ENCODE results near the gene MARS1. TPM values are rescaled to one million over a fixed set of nuclear protein-coding genes. Genes with fewer than 3 reads are reported as not detected.
"Not testable (repeated sequence)": the region's sequence is repeated elsewhere in the genome, so short reads cannot be mapped to it uniquely, and the experiment has no call there.

Gene MARS1
- total and polyA plus RNA-seq, 2 experiments from 2014 or later = 266 to 351 TPM

- Mint-ChIP-seq H3K4me3 (no peak overlapping the region), H3K27ac (peak overlapping the region; percentile 60; the same call in 1 of the 2 replicates), H3K9me3 (no peaks in the 10 kb centered on the region; the same call in 2 of the 3 replicates), H3K36me3 (ENCODE audit: low read depth) (peaks cover 74% of the 10 kb centered on the region), H3K27me3 (ENCODE audit: insufficient read depth, low read depth, poor library complexity) (peaks cover 38% of the 10 kb centered on the region), H3K4me1 (peaks cover 33% of the 10 kb centered on the region)
- Histone ChIP-seq H2AFZ (no peak overlapping the region), H3K9me2 (ENCODE audit: insufficient read depth) (no peaks in the 10 kb centered on the region), H3K79me2 (replicated peaks; ENCODE audit: insufficient read depth) (peaks cover 26% of the 10 kb centered on the region), H4K20me1 (replicated peaks; ENCODE audit: insufficient read depth) (peaks cover 39% of the 10 kb centered on the region), H3K36me3 (ENCODE audit: insufficient read depth) (peaks cover 56% of the 10 kb centered on the region), H3K4me3 (no peak overlapping the region), H3K4me2 (no peak overlapping the region), H3K27ac (ENCODE audit: low read depth) (peak overlapping the region; percentile 98), H3F3A (replicated peaks; ENCODE audit: low read depth) (peaks cover 86% of the 10 kb centered on the region), H3K4me1 (ENCODE audit: insufficient read depth) (peaks cover 29% of the 10 kb centered on the region), H3K27me3 (ENCODE audit: insufficient read depth) (no peaks in the 10 kb centered on the region)
- TF ChIP-seq JUNB (IDR thresholded peaks at IDR 0.05; ENCODE audit: unreplicated experiment) (no peak), EZH2phosphoT487 (IDR thresholded peaks at IDR 0.05; ENCODE audit: unreplicated experiment) (no peak), CREB1 (CRISPR knock-in tag; IDR thresholded peaks at IDR 0.05; ENCODE audit: low read depth) (no peak), NANOG (IDR thresholded peaks at IDR 0.05; ENCODE audit: borderline replicate concordance) (no peak), ZNF331 (CRISPR knock-in tag; IDR thresholded peaks at IDR 0.05; ENCODE audit: low read depth) (no peak), STAT1 (IDR thresholded peaks at IDR 0.05; ENCODE audit: unreplicated experiment) (no peak)
- TF ChIP-seq, protein P1, sequence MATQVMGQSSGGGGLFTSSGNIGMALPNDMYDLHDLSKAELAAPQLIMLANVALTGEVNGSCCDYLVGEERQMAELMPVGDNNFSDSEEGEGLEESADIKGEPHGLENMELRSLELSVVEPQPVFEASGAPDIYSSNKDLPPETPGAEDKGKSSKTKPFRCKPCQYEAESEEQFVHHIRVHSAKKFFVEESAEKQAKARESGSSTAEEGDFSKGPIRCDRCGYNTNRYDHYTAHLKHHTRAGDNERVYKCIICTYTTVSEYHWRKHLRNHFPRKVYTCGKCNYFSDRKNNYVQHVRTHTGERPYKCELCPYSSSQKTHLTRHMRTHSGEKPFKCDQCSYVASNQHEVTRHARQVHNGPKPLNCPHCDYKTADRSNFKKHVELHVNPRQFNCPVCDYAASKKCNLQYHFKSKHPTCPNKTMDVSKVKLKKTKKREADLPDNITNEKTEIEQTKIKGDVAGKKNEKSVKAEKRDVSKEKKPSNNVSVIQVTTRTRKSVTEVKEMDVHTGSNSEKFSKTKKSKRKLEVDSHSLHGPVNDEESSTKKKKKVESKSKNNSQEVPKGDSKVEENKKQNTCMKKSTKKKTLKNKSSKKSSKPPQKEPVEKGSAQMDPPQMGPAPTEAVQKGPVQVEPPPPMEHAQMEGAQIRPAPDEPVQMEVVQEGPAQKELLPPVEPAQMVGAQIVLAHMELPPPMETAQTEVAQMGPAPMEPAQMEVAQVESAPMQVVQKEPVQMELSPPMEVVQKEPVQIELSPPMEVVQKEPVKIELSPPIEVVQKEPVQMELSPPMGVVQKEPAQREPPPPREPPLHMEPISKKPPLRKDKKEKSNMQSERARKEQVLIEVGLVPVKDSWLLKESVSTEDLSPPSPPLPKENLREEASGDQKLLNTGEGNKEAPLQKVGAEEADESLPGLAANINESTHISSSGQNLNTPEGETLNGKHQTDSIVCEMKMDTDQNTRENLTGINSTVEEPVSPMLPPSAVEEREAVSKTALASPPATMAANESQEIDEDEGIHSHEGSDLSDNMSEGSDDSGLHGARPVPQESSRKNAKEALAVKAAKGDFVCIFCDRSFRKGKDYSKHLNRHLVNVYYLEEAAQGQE (IDR thresholded peaks at IDR 0.05; ENCODE audit: unreplicated experiment) = no peak
- TF ChIP-seq, protein P2, sequence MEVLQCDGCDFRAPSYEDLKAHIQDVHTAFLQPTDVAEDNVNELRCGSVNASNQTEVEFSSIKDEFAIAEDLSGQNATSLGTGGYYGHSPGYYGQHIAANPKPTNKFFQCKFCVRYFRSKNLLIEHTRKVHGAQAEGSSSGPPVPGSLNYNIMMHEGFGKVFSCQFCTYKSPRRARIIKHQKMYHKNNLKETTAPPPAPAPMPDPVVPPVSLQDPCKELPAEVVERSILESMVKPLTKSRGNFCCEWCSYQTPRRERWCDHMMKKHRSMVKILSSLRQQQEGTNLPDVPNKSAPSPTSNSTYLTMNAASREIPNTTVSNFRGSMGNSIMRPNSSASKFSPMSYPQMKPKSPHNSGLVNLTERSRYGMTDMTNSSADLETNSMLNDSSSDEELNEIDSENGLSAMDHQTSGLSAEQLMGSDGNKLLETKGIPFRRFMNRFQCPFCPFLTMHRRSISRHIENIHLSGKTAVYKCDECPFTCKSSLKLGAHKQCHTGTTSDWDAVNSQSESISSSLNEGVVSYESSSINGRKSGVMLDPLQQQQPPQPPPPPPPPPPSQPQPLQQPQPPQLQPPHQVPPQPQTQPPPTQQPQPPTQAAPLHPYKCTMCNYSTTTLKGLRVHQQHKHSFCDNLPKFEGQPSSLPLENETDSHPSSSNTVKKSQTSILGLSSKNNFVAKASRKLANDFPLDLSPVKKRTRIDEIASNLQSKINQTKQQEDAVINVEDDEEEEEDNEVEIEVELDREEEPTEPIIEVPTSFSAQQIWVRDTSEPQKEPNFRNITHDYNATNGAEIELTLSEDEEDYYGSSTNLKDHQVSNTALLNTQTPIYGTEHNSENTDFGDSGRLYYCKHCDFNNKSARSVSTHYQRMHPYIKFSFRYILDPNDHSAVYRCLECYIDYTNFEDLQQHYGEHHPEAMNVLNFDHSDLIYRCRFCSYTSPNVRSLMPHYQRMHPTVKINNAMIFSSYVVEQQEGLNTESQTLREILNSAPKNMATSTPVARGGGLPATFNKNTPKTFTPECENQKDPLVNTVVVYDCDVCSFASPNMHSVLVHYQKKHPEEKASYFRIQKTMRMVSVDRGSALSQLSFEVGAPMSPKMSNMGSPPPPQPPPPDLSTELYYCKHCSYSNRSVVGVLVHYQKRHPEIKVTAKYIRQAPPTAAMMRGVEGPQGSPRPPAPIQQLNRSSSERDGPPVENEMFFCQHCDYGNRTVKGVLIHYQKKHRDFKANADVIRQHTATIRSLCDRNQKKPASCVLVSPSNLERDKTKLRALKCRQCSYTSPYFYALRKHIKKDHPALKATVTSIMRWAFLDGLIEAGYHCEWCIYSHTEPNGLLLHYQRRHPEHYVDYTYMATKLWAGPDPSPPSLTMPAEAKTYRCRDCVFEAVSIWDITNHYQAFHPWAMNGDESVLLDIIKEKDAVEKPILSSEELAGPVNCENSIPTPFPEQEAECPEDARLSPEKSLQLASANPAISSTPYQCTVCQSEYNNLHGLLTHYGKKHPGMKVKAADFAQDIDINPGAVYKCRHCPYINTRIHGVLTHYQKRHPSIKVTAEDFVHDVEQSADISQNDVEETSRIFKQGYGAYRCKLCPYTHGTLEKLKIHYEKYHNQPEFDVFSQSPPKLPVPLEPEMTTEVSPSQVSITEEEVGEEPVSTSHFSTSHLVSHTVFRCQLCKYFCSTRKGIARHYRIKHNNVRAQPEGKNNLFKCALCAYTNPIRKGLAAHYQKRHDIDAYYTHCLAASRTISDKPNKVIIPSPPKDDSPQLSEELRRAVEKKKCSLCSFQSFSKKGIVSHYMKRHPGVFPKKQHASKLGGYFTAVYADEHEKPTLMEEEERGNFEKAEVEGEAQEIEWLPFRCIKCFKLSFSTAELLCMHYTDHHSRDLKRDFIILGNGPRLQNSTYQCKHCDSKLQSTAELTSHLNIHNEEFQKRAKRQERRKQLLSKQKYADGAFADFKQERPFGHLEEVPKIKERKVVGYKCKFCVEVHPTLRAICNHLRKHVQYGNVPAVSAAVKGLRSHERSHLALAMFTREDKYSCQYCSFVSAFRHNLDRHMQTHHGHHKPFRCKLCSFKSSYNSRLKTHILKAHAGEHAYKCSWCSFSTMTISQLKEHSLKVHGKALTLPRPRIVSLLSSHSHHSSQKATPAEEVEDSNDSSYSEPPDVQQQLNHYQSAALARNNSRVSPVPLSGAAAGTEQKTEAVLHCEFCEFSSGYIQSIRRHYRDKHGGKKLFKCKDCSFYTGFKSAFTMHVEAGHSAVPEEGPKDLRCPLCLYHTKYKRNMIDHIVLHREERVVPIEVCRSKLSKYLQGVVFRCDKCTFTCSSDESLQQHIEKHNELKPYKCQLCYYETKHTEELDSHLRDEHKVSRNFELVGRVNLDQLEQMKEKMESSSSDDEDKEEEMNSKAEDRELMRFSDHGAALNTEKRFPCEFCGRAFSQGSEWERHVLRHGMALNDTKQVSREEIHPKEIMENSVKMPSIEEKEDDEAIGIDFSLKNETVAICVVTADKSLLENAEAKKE (CRISPR knock-in tag; IDR thresholded peaks at IDR 0.05) = no peak
- DNase-seq (ENCODE audit: low spot score) (no peak), ATAC-seq (no peak)
Observed at GRCh38 chr12:57517187-57517586, 29.3 kb downstream of the MARS1 start.

- peaks cover 69% of the 10 kb centered on the region for H3K36me3 Mint-ChIP-seq (ENCODE audit: low read depth)
- DNase-seq (ENCODE audit: low spot score) = not testable (repeated sequence)
Observed at GRCh38 chr12:57517718-57518117, 29.9 kb downstream of the MARS1 start.

More at GRCh38 chr12:57517718-57518117, 29.9 kb downstream of the MARS1 start:
- Histone ChIP-seq H3K36me3 (ENCODE audit: insufficient read depth) (peaks cover 51% of the 10 kb centered on the region), H3F3A (replicated peaks; ENCODE audit: low read depth) (peaks cover 83% of the 10 kb centered on the region), H4K20me1 (replicated peaks; ENCODE audit: insufficient read depth) (peaks cover 34% of the 10 kb centered on the region), H3K27ac (ENCODE audit: low read depth) (peak overlapping the region; percentile 98; the same call in 1 of the 2 replicates), H3K4me1 (ENCODE audit: insufficient read depth) (peaks cover 29% of the 10 kb centered on the region), H3K79me2 (replicated peaks; ENCODE audit: insufficient read depth) (peaks cover 26% of the 10 kb centered on the region)
- Mint-ChIP-seq H3K27me3 (ENCODE audit: insufficient read depth, low read depth, poor library complexity) (peaks cover 36% of the 10 kb centered on the region), H3K4me1 (peaks cover 33% of the 10 kb centered on the region), H3K4me3 (peak overlapping the region; percentile 57; the same call in 2 of the 3 replicates)
- not testable (repeated sequence) for ATAC-seq; H3K9me2 ChIP-seq (ENCODE audit: insufficient read depth); H3K27me3 ChIP-seq (ENCODE audit: insufficient read depth); H3K27ac Mint-ChIP-seq; H3K4me2 ChIP-seq; H3K4me3 ChIP-seq; H3K9me3 Mint-ChIP-seq; H2AFZ ChIP-seq

Data from GM23338 (cell line).